Measurements from ENCODE around the gene PYY.

GRCh38 chr17:43952351-43952723 is 1.4 kb downstream of the PYY start:
- TF ChIP-seq EP300 (IDR thresholded peaks at IDR 0.05) (no peak), CTCF (IDR thresholded peaks at IDR 0.05) (no peak), POLR2AphosphoS5 (IDR thresholded peaks at IDR 0.05) (no peak)

All from upper lobe of left lung (tissue), 4 donors.